T-helper 2 cell treated with Interferon-gamma antibody and Interleukin-4, amounts not matched to agents 100 ng/mL and 5 ng/mL, for 36 hours (primary cell): Measurements from ENCODE around the gene SLC14A1. TPM values are rescaled to one million over a fixed set of nuclear protein-coding genes. Genes with fewer than 3 reads are reported as not detected.

ENCODE experiments used
- intact Hi-C: fragments of 100-400 bp; cut with micrococcal nuclease; formaldehyde crosslinking; loops from one replicate; pipeline ENCODE4 v1.15.1; 2023
- total RNA-seq: library from RNA; stranded (reverse); gene quantifications from 2 replicates; pipeline ENCODE4 v1.2.3, GENCODE V29; 2022

SLC14A1 gene
- total RNA-seq, 1 donor from 2014 or later: 2.4 TPM

- intact Hi-C loops: no loop called here
Measured at GRCh38 chr18:45793264-45793965, 69.4 kb downstream of the SLC14A1 start.

GRCh38 chr18:45801416-45802004, 77.5 kb downstream of the SLC14A1 start:
- intact Hi-C loops: no loop called here

Other genes with a start within 250 kb of the SLC14A1 start
- 0.05 and 0.09 TPM in 2 replicates for gene SLC14A2, start 108.7 kb upstream of the SLC14A1 start, total RNA-seq
- gene SIGLEC15, start 101.5 kb downstream of the SLC14A1 start, total RNA-seq: not detected in 2 replicates
- 21.3 and 22.5 TPM in 2 replicates for gene EPG5, start 243.1 kb downstream of the SLC14A1 start, total RNA-seq